ENCODE data around the gene SRR.

DNA sequence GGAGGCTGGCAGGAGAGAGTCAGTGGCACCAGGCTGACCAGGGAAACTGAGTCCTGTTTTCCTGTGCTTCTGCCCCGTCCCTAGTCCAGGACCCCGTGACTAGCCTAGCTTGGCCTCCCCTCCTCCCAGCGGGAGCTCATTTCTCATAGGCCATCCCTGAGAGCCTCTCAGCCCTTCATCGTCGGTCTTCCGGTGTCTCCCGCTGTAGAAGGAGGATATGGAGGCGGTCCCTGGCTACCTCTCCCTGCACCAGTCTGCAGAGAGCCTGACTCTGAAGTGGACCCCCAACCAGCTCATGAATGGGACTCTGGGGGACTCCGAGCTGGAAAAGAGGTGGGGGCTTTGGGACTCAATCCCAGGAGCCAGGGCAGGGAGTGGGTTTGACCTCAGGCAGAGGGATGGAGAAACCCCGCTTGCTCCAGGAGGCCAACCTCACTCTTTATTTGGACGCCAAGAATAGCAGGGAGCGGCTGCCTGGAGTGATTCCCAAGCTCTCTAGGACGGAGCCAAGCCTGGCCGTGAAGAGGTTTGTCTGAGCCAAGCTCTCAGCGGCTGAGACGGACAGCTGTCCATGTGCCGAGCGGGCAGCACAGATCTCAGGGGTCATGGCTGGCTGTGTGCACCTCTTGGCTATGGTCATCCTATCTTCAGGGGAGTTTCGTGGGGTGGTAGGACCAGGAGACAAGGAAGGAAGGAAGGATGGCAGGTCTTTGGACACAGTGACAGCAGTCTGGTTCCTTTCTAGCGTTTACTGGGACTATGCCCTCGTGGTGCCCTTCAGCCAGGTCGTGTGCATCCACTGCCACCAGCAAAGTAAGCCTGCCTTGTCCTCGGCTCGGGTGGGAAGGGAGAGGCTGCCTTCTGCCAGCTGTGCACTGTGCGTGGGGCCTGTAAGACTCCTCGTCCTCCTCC, 60.4 kb downstream of the SRR start:
- TF ChIP-seq, protein P1, sequence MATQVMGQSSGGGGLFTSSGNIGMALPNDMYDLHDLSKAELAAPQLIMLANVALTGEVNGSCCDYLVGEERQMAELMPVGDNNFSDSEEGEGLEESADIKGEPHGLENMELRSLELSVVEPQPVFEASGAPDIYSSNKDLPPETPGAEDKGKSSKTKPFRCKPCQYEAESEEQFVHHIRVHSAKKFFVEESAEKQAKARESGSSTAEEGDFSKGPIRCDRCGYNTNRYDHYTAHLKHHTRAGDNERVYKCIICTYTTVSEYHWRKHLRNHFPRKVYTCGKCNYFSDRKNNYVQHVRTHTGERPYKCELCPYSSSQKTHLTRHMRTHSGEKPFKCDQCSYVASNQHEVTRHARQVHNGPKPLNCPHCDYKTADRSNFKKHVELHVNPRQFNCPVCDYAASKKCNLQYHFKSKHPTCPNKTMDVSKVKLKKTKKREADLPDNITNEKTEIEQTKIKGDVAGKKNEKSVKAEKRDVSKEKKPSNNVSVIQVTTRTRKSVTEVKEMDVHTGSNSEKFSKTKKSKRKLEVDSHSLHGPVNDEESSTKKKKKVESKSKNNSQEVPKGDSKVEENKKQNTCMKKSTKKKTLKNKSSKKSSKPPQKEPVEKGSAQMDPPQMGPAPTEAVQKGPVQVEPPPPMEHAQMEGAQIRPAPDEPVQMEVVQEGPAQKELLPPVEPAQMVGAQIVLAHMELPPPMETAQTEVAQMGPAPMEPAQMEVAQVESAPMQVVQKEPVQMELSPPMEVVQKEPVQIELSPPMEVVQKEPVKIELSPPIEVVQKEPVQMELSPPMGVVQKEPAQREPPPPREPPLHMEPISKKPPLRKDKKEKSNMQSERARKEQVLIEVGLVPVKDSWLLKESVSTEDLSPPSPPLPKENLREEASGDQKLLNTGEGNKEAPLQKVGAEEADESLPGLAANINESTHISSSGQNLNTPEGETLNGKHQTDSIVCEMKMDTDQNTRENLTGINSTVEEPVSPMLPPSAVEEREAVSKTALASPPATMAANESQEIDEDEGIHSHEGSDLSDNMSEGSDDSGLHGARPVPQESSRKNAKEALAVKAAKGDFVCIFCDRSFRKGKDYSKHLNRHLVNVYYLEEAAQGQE (IDR thresholded peaks at IDR 0.05; ENCODE audit: insufficient read depth in 1 of 2, low read depth in 2 of 2, low read length in 2 of 2), result no peak
- TF ChIP-seq SIN3A (IDR thresholded peaks at IDR 0.05; ENCODE audit: borderline replicate concordance, insufficient read depth, low read length) (no peak), POLR2AphosphoS5 (IDR thresholded peaks at IDR 0.05; ENCODE audit: low read depth, low read length) (no peak), FOXP2 (optimal IDR thresholded peaks at IDR 0.05; ENCODE audit: borderline replicate concordance, extremely low read depth, extremely low read length, insufficient read depth) (no peak)

All from PFSK-1 (cell line).